Panc1 (cell line): ENCODE results near the gene ATP13A1. TPM values are rescaled to one million over a fixed set of nuclear protein-coding genes. Genes with fewer than 3 reads are reported as not detected.

Experiments
- ATAC-seq: fragments of 200-7000 bp; cut with Tn5 transposase; 2 replicates; pipeline ENCODE4 v1.9.1; 2020; ENCODE audit warnings: mild to moderate bottlenecking, moderate library complexity
- BruUV-seq: library from RNA; stranded (reverse); fragments of 400-500 nt; replicated peaks from 2 replicates; lab custom pipeline; 2021; lab: Mats Ljungman, UMichigan
- CTCF ChIA-PET: fragments of 300-600 bp; sonication (Branson Sonifier 250); formaldehyde crosslinking; loops from one replicate; lab custom pipeline; 2022; ENCODE audit warnings: antibody characterized with exemption; lab: Charles Lee
- POLR2A ChIA-PET: fragments of 300-600 bp; sonication (Branson Sonifier 250); formaldehyde crosslinking; loops from one replicate; lab custom pipeline; 2022; ENCODE audit warnings: antibody characterized with exemption; lab: Charles Lee
- DNase-seq: peaks from one replicate; pipeline ENCODE4 v3.0.0-alpha.2; 2010; ENCODE audit warnings: low read depth, low spot score
- H3K27ac ChIP-seq: 2 replicates; pipeline ENCODE4 v1.5.1; 2011; ENCODE audit warnings: mild to moderate bottlenecking, low read length, inconsistent platforms
- H3K27me3 ChIP-seq: fragments of 200-500 bp; sonication (Bioruptor generic); 2 replicates; pipeline ENCODE4 v1.6.0; 2014; ENCODE audit warnings: low read length, inconsistent platforms; ENCODE audit not compliant: control insufficient read depth, insufficient read depth
- H3K36me3 ChIP-seq: fragments of 200-500 bp; sonication (Bioruptor generic); 2 replicates; pipeline ENCODE4 v1.5.1; 2014; ENCODE audit warnings: inconsistent platforms, mild to moderate bottlenecking, low read length, moderate library complexity; ENCODE audit not compliant: control insufficient read depth, insufficient read depth
- H3K4me1 ChIP-seq: 2 replicates; pipeline ENCODE4 v1.5.1; 2011; ENCODE audit warnings: inconsistent platforms, mild to moderate bottlenecking, low read length, moderate library complexity; ENCODE audit not compliant: control insufficient read depth, insufficient read depth
- H3K4me3 ChIP-seq, 2 experiments: 2 replicates each; pipeline ENCODE4 v1.5.1; 2011 to 2012; ENCODE audit warnings: low read depth in 2 of 2, low read length in 2 of 2, mild to moderate bottlenecking in 2 of 2, inconsistent platforms in 1 of 2, moderate library complexity in 1 of 2
- H3K9me3 ChIP-seq: fragments of 200-500 bp; sonication (Bioruptor generic); 2 replicates; pipeline ENCODE4 v1.5.1; 2014; ENCODE audit warnings: low read depth, mild to moderate bottlenecking, inconsistent platforms, low read length, moderate library complexity; ENCODE audit not compliant: control insufficient read depth, insufficient read depth
- CTCF ChIP-seq: fragments of 450-650 bp; IDR thresholded peaks from 2 replicates; pipeline ENCODE4 v1.5.1; 2017; ENCODE audit warnings: mild to moderate bottlenecking
- POLR2AphosphoS5 ChIP-seq: IDR thresholded peaks from 2 replicates; pipeline ENCODE4 v1.6.1; 2012; ENCODE audit warnings: mild to moderate bottlenecking, low read depth, low read length, moderate library complexity
- REST ChIP-seq, 2 experiments: IDR thresholded peaks; 2 replicates each; pipeline ENCODE4 v1.6.1; 2011 to 2012; ENCODE audit warnings: low read depth in 2 of 2, control low read depth in 1 of 2, low read length in 1 of 2, mild to moderate bottlenecking in 1 of 2, moderate library complexity in 1 of 2; ENCODE audit not compliant: insufficient read depth in 1 of 2
- SIN3A ChIP-seq: IDR thresholded peaks from 2 replicates; pipeline ENCODE4 v1.6.1; 2012; ENCODE audit warnings: low read depth, mild to moderate bottlenecking, low read length, moderate library complexity, borderline replicate concordance; ENCODE audit not compliant: insufficient read depth
- TCF7L2 ChIP-seq: IDR thresholded peaks from 2 replicates; pipeline ENCODE4 v1.6.1; 2011; ENCODE audit warnings: mild to moderate bottlenecking, low read depth, low read length, inconsistent platforms
- in situ Hi-C: cut with HindIII; loops from 2 replicates; pipeline ENCODE4 v1.10.0; 2016; ENCODE audit warnings: low sequenced_read_pairs, low pct_unique_long_range_greater_than_20kb
- intact Hi-C: fragments of 100-400 bp; cut with micrococcal nuclease; formaldehyde crosslinking; loops from one replicate; pipeline ENCODE4 v1.10.0; 2022; ENCODE audit not compliant: unreplicated experiment
- total RNA-seq: library from RNA; stranded (reverse); gene quantifications from one replicate; pipeline ENCODE4 v1.2.1, GENCODE V29; 2021; ENCODE audit not compliant: unreplicated experiment

ATP13A1 gene
- total RNA-seq, 1 experiment from 2014 or later, result 62.3 TPM

- Histone ChIP-seq H3K27ac (no peak overlapping the region), H3K27me3 (no peaks in the 10 kb centered on the region), H3K36me3 (no peaks in the 10 kb centered on the region), H3K4me3 (no peak overlapping the region), H3K4me1 (no peaks in the 10 kb centered on the region), H3K9me3 (no peaks in the 10 kb centered on the region)
- no TSS peak for BruUV-seq
- in situ Hi-C loops (no loop called here), intact Hi-C loops (no loop called here)
- ATAC-seq (no peak), DNase-seq (no peak)
- TF ChIP-seq SIN3A (no peak), REST (IDR thresholded peaks at IDR 0.05; ENCODE audit: insufficient read depth in 1 of 2, low read depth in 2 of 2, low read length in 1 of 2) (no peak), CTCF (no peak), POLR2AphosphoS5 (no peak), TCF7L2 (no peak)
- ChIA-PET POLR2A (no interaction called here), CTCF (no interaction called here)
These were observed 26.3 kb downstream of the ATP13A1 start for GRCh38 chr19:19637186-19637522.

GRCh38 chr19:19636573-19637185 lies 26.8 kb downstream of the ATP13A1 start:
- intact Hi-C loops, result no loop called here
- DNase-seq (no peak), ATAC-seq (no peak)
- no peaks in the 10 kb centered on the region for H3K36me3 ChIP-seq
- no peak overlapping the region for H3K27ac ChIP-seq
- ChIA-PET POLR2A (no interaction called here), CTCF (no interaction called here)
- no peaks in the 10 kb centered on the region for H3K4me1 ChIP-seq
- H3K27me3 ChIP-seq, result no peaks in the 10 kb centered on the region
- in situ Hi-C loops, result no loop called here
- no TSS peak for BruUV-seq
- TF ChIP-seq REST (IDR thresholded peaks at IDR 0.05; ENCODE audit: insufficient read depth in 1 of 2, low read depth in 2 of 2, low read length in 1 of 2), result no peak
- no peak for TF ChIP-seq SIN3A
- no peak for TF ChIP-seq CTCF
- TF ChIP-seq TCF7L2, result no peak
- TF ChIP-seq POLR2AphosphoS5, result no peak
- no peaks in the 10 kb centered on the region for H3K9me3 ChIP-seq
- no peak overlapping the region for H3K4me3 ChIP-seq
